Measurements from ENCODE around the gene DHRSX. TPM values are rescaled to one million over a fixed set of nuclear protein-coding genes. Genes with fewer than 3 reads are reported as not detected.

DHRSX gene
- total and polyA plus RNA-seq, 10 of the 15 experiments (the other 5 are each of a cell fraction or from before 2014, with no cell fraction given): 1.7 to 39.5 (median 16.5) TPM

DNA sequence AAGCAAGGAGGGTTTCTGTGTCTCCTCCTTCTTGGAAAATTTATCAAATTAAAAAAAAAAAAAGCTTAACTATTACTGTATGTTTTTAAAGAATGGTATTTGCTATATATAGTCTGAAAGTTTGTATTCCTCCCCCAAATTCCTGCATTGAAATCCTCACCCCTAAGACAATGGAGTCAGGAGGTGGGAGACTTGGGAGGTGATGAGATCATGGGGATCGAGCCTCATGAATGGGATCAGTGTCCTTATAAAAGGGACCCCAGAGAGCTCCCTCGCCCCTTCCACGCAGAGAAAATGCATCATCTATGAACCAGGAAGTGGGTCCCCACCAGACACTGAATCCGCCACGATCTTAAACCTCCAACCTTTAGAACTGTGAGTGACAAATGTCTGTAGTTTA, 50.1 kb downstream of the DHRSX start:
- SMC1A ChIA-PET (ENCODE audit: uncharacterized antibody, unreplicated experiment): no interaction called here
- H3K4me3 ChIP-seq: no peak overlapping the region
- no peaks in the 10 kb centered on the region for H3K36me3 ChIP-seq (ENCODE audit: control insufficient read depth in 2 of 2, insufficient read depth in 2 of 2, low read length in 1 of 2)
- H3K9me3 ChIP-seq (replicated peaks; ENCODE audit: control insufficient read depth, insufficient read depth, low read length): peaks cover 3% of the 10 kb centered on the region; the same call in 2 of the 3 replicates
- H2AFZ ChIP-seq (ENCODE audit: control insufficient read depth, low read depth, low read length): no peak overlapping the region
- FAIRE-seq (no peak), DNase-seq (ENCODE audit: low read depth, low spot score) (no peak), ATAC-seq (no peak)
- no peaks in the 10 kb centered on the region for H3K4me1 ChIP-seq (ENCODE audit: control insufficient read depth, insufficient read depth, low read length)
- H3K27me3 ChIP-seq (replicated peaks in 1 of 2; ENCODE audit: control insufficient read depth in 2 of 2, insufficient read depth in 2 of 2, low read length in 1 of 2): no peaks in the 10 kb centered on the region
- in situ Hi-C loops (cut with MboI) (no loop called here), intact Hi-C loops (cut with micrococcal nuclease; ENCODE audit: unreplicated experiment) (no loop called here)
- WGBS (ENCODE audit: insufficient coverage, insufficient replicate concordance, low lambda C conversion rate, missing lambda C conversion rate): 75% methylated on average over 5 of the region's 5 CpGs
- BruUV-seq (replicated peaks): no TSS peak
- H3K27ac ChIP-seq (ENCODE audit: control insufficient read depth, insufficient read depth): no peak overlapping the region
- TF ChIP-seq WRNIP1 (IDR thresholded peaks at IDR 0.05; ENCODE audit: borderline replicate concordance, low read depth, low read length): no peak
- no peak for TF ChIP-seq KAT2A (conservative IDR thresholded peaks at IDR 0.05; ENCODE audit: control insufficient read depth, low read depth, low read length)
- TF ChIP-seq LARP7 (IDR thresholded peaks at IDR 0.05): no peak
- TF ChIP-seq, protein P1, sequence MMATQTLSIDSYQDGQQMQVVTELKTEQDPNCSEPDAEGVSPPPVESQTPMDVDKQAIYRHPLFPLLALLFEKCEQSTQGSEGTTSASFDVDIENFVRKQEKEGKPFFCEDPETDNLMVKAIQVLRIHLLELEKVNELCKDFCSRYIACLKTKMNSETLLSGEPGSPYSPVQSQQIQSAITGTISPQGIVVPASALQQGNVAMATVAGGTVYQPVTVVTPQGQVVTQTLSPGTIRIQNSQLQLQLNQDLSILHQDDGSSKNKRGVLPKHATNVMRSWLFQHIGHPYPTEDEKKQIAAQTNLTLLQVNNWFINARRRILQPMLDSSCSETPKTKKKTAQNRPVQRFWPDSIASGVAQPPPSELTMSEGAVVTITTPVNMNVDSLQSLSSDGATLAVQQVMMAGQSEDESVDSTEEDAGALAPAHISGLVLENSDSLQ (IDR thresholded peaks at IDR 0.05): no peak
- no peak for TF ChIP-seq HDAC6 (IDR thresholded peaks at IDR 0.05; ENCODE audit: unreplicated experiment)
- TF ChIP-seq FOXM1 (IDR thresholded peaks at IDR 0.05; ENCODE audit: low read depth, low read length): no peak
- no peak for TF ChIP-seq KDM1A (IDR thresholded peaks at IDR 0.05; ENCODE audit: borderline replicate concordance)
- TF ChIP-seq ZNF217 (IDR thresholded peaks at IDR 0.05): no peak
- no peak for TF ChIP-seq SMARCA5 (IDR thresholded peaks at IDR 0.05)
- no peak for TF ChIP-seq NFYB (IDR thresholded peaks at IDR 0.05; ENCODE audit: insufficient read depth, low read depth, low read length)
- TF ChIP-seq ZBTB11 (CRISPR knock-in tag; IDR thresholded peaks at IDR 0.05): no peak
- TF ChIP-seq ZNF274 (IDR thresholded peaks at IDR 0.05; ENCODE audit: insufficient read depth, insufficient read length): no peak
- TF ChIP-seq PML (IDR thresholded peaks at IDR 0.05; ENCODE audit: low read length): no peak
- TF ChIP-seq ZNF207 (IDR thresholded peaks at IDR 0.05; ENCODE audit: borderline replicate concordance): no peak
- TF ChIP-seq TARDBP (IDR thresholded peaks at IDR 0.05; ENCODE audit: borderline replicate concordance): no peak
- CTCF ChIA-PET: no interaction called here
- no peak overlapping the region for H3K4me2 ChIP-seq (ENCODE audit: control insufficient read depth, insufficient read depth)
- H3K79me2 ChIP-seq (ENCODE audit: control insufficient read depth, insufficient read depth, low read length): no peaks in the 10 kb centered on the region; the same call in 1 of the 2 replicates
- no peaks in the 10 kb centered on the region for H4K20me1 ChIP-seq (ENCODE audit: control insufficient read depth, insufficient read depth)
- POLR2A ChIA-PET: no interaction called here
- RAD21 ChIA-PET (ENCODE audit: unreplicated experiment): no interaction called here
- no peak overlapping the region for H3K9ac ChIP-seq (ENCODE audit: control insufficient read depth, insufficient read depth, low read length)
